NCI-H2196 (cell line): ENCODE measurements around the gene PCDHGA5.
A peak's percentile ranks its signal among the peaks of the same experiment; 100 is the strongest.
"Not testable (repeated sequence)": the region's sequence is repeated elsewhere in the genome, so short reads cannot be mapped to it uniquely, and the experiment has no call there.

Experiments
- DNase-seq: peaks from one replicate; lab custom pipeline; 2025; ENCODE audit not compliant: unreplicated experiment; lab: John Stamatoyannopoulos, UW

Gene PCDHGA5

DNA sequence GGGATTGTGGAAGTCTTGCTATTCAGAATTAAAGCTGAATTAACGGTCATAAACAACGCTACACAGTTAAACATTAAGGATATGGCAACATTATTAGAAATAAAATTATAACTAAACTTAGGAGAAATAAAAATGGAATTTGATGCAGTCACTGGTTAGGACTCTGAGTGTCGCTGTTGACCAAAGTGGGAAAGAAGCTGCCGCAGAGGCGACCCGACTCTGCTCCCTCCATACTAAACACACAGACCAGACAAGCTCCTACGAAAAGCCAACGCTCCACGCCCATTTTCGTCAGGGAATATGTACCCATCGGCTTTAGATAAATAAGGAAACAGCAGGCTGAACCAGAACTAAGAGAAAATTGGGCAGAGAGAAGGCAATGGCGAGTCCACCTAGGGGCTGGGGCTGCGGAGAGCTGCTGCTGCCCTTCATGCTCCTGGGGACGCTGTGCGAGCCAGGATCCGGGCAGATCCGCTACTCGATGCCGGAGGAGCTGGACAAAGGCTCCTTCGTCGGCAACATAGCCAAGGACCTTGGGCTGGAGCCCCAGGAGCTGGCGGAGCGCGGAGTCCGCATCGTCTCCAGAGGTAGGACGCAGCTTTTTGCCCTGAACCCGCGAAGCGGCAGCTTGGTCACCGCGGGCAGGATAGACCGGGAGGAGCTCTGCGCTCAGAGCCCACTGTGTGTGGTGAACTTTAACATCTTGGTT lies at the start of gene PCDHGA5:
Gene PCDHGA5 (plus strand): TSS at position 211 of the 709 bp plus-strand sequence. CDS start 169 bp downstream, at position 380.
- no peak for DNase-seq

DNA sequence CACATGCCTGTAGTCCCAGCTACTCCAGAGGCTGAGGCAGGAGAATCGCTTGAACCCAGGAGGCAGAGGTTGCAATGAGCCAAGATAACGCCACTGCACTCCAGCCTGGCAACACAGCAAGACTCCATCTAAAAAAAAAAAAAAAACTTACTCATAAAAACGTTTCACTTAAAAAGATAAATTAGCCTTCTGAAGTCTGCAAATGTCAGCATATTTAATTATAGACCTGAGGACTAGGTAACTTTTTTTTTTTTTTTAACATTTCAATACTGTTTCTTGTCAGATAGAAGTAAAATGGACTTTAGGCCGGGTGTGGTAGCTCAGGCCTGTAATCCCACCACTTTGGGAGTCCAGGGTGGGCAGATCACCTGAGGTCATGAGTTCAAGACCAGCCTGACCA lies 47.0 kb upstream of the PCDHGA5 start:
- DNase-seq, result not testable (repeated sequence)

- DNase-seq, result no peak
Measured at GRCh38 chr5:141319202-141319601, 44.8 kb upstream of the PCDHGA5 start.

DNA sequence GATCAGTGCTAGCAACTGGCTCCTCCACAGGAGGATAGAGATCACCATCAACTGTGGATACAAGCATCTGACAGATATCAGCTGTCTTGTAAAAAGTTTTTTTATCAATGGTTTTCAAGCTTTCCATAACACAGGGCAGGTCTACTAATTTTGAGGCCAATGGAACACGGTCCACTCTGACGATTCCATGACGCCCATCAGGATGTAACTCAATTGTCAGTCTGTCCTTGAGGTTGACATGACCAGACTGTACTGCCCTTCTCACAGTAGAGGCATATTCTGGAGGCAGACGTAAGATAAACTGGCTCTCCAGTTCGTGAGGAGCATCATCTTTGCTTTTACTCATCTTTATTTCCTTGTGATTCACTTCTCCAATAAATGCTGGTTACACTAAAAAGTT lies 44.3 kb upstream of the PCDHGA5 start:
- no peak for DNase-seq

GRCh38 chr5:141320225-141321169 lies 43.5 kb upstream of the PCDHGA5 start, which contains the start of gene TAF7:
Gene TAF7 (minus strand): TSS chr5:141320784. CDS start chr5:141320044, 740 bp downstream.
- peak; percentile 93 for DNase-seq

- DNase-seq, result no peak
Measured at GRCh38 chr5:141322261-141322660, 41.7 kb upstream of the PCDHGA5 start.

- no peak for DNase-seq
Measured at GRCh38 chr5:141326088-141326854, 37.7 kb upstream of the PCDHGA5 start.

DNA sequence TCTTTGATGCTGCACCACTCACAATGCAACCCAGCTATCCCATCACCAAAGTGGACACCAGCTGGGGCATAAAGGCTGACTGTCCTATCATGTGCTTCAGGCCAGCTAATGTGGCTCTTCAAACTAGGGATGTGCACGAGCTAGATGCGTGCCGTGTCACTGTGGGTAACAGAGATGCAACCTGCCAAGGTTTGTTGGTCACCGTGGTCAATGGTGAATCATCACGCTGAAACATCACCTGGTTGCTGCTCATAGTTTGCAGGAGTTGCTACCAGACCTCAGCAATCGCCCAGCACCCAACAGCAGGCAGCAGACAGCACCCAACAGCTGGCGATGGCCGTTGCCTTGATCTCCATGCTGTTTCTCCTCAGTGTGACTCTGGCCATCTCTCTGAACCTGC lies 35.7 kb upstream of the PCDHGA5 start:
- DNase-seq, result no peak

DNA sequence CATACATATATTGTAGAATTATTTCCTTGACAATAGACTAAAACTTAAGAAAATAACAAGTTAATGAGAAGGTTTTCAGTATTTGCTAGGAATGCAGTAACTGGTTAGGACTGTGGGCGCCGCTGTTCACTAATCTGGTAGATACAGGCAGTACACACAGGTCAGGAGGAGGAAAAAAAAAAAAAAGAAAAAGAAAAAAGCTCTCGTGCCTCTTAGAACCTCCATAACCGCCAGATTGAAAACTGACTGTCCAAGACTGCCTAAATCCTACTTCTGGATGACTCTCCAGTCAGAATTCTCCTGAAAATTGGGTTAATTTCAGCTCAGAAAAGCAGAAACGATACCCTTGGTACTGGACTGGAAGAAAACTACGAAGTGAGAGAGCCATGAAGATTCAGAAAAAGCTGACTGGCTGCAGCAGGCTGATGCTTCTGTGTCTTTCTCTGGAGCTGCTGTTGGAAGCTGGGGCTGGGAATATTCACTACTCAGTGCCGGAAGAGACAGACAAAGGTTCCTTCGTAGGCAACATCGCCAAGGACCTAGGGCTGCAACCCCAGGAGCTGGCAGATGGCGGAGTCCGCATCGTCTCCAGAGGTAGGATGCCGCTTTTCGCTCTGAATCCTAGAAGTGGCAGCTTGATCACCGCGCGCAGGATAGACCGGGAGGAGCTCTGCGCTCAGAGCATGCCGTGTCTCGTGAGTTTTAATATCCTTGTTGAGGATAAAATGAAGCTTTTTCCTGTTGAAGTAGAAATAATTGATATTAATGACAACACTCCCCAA lies 33.5 kb upstream of the PCDHGA5 start, which contains the start of gene PCDHGA1:
Gene PCDHGA1 (plus strand): TSS at position 216 of the 782 bp plus-strand sequence.
- no peak for DNase-seq

DNA sequence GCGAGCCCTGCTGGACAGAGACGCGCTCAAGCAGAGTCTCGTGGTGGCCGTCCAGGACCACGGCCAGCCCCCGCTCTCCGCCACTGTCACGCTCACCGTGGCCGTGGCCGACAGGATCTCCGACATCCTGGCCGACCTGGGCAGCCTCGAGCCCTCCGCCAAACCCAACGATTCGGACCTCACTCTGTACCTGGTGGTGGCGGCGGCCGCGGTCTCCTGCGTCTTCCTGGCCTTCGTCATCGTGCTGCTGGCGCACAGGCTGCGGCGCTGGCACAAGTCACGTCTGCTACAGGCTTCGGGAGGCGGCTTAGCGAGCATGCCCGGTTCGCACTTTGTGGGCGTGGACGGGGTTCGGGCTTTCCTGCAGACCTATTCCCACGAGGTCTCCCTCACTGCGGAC lies 31.4 kb upstream of the PCDHGA5 start:
- DNase-seq, result not testable (repeated sequence)

GRCh38 chr5:141338538-141339306 lies 25.2 kb upstream of the PCDHGA5 start, which contains the start of gene PCDHGA2:
Gene PCDHGA2 (plus strand): TSS chr5:141338760.
- DNase-seq, result no peak

GRCh38 chr5:141340781-141341354 lies 23.1 kb upstream of the PCDHGA5 start:
- DNase-seq, result not testable (repeated sequence)

- DNase-seq, result no peak
Measured at GRCh38 chr5:141342773-141343172, 21.2 kb upstream of the PCDHGA5 start.

DNA sequence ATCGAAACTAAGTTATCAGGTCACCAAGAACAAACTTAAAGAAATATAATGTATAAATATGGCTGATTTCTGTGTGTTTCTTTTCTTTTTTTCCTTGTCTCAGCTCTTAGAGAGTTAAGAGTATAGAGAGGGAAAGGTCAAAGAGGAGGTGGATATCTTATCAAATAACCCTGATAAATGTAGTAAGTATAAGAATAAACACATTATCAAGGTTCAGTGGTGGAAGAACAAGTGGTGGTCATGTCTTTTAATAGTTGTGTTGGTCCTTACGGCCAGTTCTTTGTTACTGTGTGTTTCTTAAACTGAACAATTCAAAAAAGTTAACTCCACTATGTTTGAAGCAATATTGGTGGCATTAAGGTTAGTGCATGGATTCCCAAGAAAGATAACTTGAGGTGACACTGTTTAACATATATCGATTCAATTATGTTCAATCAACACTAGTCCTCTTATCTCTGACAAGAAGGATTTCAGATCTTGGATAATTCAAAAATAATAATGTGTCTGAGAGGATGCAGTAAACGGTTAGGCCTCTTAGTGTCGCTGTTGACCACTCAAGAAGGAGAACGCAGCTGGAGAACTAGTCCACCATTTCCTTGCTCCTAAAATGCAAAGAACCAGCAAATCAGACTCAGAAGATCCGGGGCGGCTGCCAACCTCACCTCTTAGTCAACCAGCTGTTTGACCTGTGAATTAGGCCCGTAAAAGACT lies 20.6 kb upstream of the PCDHGA5 start, which contains the start of gene PCDHGA3:
Gene PCDHGA3 (plus strand): TSS at position 588 of the 711 bp plus-strand sequence. CDS start 205 bp downstream, outside the sequence.
- no peak for DNase-seq

DNA sequence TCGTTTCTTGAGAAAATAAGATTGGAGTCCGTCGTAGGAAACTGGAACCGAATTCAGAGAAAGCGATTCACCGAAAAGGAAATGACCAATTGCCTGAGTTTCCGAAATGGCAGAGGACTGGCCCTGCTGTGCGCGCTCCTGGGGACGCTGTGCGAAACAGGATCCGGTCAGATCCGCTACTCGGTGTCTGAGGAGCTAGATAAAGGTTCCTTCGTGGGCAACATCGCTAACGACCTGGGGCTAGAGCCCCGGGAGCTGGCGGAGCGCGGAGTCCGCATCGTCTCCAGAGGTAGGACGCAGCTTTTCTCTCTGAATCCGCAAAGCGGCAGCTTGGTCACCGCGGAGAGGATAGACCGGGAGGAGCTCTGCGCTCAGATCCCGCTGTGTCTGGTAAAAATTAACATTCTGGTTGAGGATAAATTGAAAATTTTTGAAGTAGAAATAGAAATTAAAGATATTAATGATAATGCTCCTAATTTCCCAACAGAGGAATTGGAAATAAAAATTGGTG lies 20.0 kb upstream of the PCDHGA5 start:
- no peak for DNase-seq

GRCh38 chr5:141345327-141345726 lies 18.6 kb upstream of the PCDHGA5 start:
- no peak for DNase-seq

DNA sequence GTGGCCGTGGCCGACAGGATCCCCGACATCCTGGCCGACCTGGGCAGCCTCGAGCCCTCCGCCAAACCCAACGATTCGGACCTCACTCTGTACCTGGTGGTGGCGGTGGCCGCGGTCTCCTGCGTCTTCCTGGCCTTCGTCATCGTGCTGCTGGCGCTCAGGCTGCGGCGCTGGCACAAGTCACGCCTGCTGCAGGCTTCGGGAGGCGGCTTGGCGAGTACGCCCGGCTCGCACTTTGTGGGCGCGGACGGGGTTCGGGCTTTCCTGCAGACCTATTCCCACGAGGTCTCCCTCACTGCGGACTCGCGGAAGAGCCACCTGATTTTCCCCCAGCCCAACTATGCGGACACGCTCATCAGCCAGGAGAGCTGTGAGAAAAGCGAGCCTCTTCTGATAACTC lies 17.9 kb upstream of the PCDHGA5 start:
- not testable (repeated sequence) for DNase-seq
